Stomach (tissue), 9 donors: ENCODE measurements around the gene MCEMP1. TPM values are rescaled to one million over a fixed set of nuclear protein-coding genes. Genes with fewer than 3 reads are reported as not detected.

Experiments used
- DNase-seq, 2 donors: peaks; one replicate each; pipeline versions ENCODE4 v3.0.0 to v3.0.0-alpha.2; 2013 to 2019
- H3K27ac ChIP-seq, 5 donors: fragments of 200-600 bp in 4 of 5; sonication (generic) in 4 of 5; one replicate each; pipeline ENCODE4 v1.5.1; 2013 to 2019; ENCODE audit warnings: mild to moderate bottlenecking in 1 of 5, moderate library complexity in 1 of 5
- H3K27me3 ChIP-seq, 3 donors: fragments of 200-600 bp; sonication (generic); one replicate each; pipeline ENCODE4 v1.5.1; 2017 to 2019; ENCODE audit warnings: mixed run types in 1 of 3
- H3K36me3 ChIP-seq, 4 donors: fragments of 200-600 bp; sonication (generic); 1 replicate in 3 of 4; 2 replicates in 1 of 4; pipeline ENCODE4 v1.5.1; 2016 to 2019
- H3K4me1 ChIP-seq, 4 donors: fragments of 200-600 bp; sonication (generic); one replicate each; pipeline ENCODE4 v1.5.1; 2016 to 2019
- H3K4me3 ChIP-seq, 4 donors: fragments of 200-600 bp; sonication (generic) in 3 of 4; one replicate each; pipeline ENCODE4 v1.5.1; 2016 to 2019; ENCODE audit warnings: mild to moderate bottlenecking in 1 of 4
- H3K9me3 ChIP-seq, 4 donors: fragments of 200-600 bp; sonication (generic); one replicate each; pipeline ENCODE4 v1.5.1; 2016 to 2019
- EP300 ChIP-seq: sonication (generic); formaldehyde crosslinking; IDR thresholded peaks from one replicate; pipeline ENCODE4 v1.6.1; 2017; ENCODE audit warnings: antibody characterized with exemption
- POLR2A ChIP-seq, 4 donors: fragments of 450-650 bp; IDR thresholded peaks; one replicate each; pipeline ENCODE4 v1.6.1; 2016; ENCODE audit warnings: antibody characterized with exemption in 4 of 4, control low read depth in 2 of 4, mild to moderate bottlenecking in 1 of 4, moderate library complexity in 1 of 4
- POLR2AphosphoS5 ChIP-seq, 3 donors: sonication (generic); formaldehyde crosslinking; IDR thresholded peaks; one replicate each; pipeline ENCODE4 v1.6.1; 2016; ENCODE audit warnings: antibody characterized with exemption in 3 of 3
- WGBS, 5 donors: extraction: QIAGEN DNeasy Blood & Tissue Kit in 3 of 5; methylation state at CpG; one replicate each; pipeline versions ENCODE4 v1.1.5 to v1.1.7; 2013 to 2018; 5-methylcytosine and 5-hydroxymethylcytosine counted together
- intact Hi-C: fragments of 100-400 bp; cut with DNase I; formaldehyde crosslinking; loops from one replicate; pipeline ENCODE4 v1.15.1; 2023; ENCODE audit warnings: low total_unique reads
- polyA plus RNA-seq, 3 donors: library from polyadenylated mRNA; stranded (reverse); fragments of 200-250 nt; gene quantifications; one replicate each; pipeline ENCODE4 v1.2.3, GENCODE V29; 2013
- total RNA-seq, 5 donors: library from RNA; depleted of rRNA; stranded (reverse); fragments of >200 nt; gene quantifications; one replicate each; pipeline versions ENCODE4 v1.1.0 to v1.2.3, GENCODE V29; 2014 to 2016
- TF ChIP-seq, protein P1 (sequence below), 7 experiments: fragments of 450-650 bp in 4 of 7; fragments of 200-600 bp in 3 of 7; sonication (generic) in 3 of 7; IDR thresholded peaks; one replicate each; pipeline ENCODE4 v1.5.1; 2016 to 2019; ENCODE audit warnings: antibody characterized with exemption in 7 of 7, control low read depth in 2 of 7, mild to moderate bottlenecking in 1 of 7
- donor health status: healthy with polysubstance abuse.
- donor health status: Bipolar disorder and iron deficiency.
- donor health status: healthy.

Gene MCEMP1
- total and polyA plus RNA-seq, 8 donors: 0.37 to 9.1 (median 0.94) TPM; not detected in 2

DNA sequence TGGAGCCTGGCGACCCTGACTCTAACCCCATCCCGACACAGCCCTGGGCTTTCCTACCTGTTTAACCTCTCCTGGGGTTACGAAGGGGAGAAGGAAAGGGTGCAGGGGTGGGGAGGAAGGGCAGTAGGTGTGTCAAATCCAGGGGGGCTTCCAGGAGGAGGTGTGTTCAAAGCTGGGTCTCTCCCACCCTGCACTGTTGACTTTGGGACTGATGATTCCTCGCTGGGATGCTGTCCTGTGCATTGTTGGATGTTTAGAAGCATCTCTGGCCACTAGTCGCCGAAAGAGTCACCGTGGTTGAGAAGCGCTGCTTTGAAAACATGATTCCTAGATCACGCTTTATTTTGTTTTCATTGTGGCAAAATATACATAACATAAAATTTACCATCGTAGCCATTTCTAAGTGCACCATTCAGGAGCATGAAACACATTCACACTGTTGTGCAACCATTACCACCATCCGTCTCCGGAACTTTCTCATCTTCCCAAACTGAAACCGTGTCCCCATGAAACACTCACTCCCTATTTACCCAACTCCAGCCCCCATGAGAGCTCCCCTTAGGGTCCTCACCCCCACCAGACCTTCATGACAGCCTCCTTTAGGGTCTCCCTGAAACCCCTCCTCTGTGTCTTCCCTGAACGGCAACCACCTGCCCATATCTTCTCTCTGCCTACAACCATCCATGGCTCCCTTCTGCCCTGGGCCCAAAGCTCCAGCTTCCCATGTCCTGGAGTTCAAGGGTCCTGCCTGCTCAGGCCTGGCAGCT, 29.5 kb downstream of the MCEMP1 start:
- peaks cover 0 to 9% (median 0%) of the 10 kb centered on the region in 4 donors for H3K4me1 ChIP-seq
- DNase-seq: no peak
- WGBS, 5 donors: 67 to 75% (median 74%) methylated on average over 12 to 14 of the region's 14 CpGs
- no peak overlapping the region for H3K4me3 ChIP-seq
- H3K9me3 ChIP-seq: no peaks in the 10 kb centered on the region
- no peaks in the 10 kb centered on the region for H3K36me3 ChIP-seq
- H3K27ac ChIP-seq: peak overlapping the region in 2 of 5 donors; percentile 59 to 60
- peaks cover 0 to 42% (median 2%) of the 10 kb centered on the region in 3 donors for H3K27me3 ChIP-seq
- intact Hi-C loops: no loop called here
- no peak for TF ChIP-seq EP300
- TF ChIP-seq POLR2A (IDR thresholded peaks at IDR 0.05): no peak
- no peak for TF ChIP-seq POLR2AphosphoS5 (IDR thresholded peaks at IDR 0.05)
- TF ChIP-seq, protein P1, sequence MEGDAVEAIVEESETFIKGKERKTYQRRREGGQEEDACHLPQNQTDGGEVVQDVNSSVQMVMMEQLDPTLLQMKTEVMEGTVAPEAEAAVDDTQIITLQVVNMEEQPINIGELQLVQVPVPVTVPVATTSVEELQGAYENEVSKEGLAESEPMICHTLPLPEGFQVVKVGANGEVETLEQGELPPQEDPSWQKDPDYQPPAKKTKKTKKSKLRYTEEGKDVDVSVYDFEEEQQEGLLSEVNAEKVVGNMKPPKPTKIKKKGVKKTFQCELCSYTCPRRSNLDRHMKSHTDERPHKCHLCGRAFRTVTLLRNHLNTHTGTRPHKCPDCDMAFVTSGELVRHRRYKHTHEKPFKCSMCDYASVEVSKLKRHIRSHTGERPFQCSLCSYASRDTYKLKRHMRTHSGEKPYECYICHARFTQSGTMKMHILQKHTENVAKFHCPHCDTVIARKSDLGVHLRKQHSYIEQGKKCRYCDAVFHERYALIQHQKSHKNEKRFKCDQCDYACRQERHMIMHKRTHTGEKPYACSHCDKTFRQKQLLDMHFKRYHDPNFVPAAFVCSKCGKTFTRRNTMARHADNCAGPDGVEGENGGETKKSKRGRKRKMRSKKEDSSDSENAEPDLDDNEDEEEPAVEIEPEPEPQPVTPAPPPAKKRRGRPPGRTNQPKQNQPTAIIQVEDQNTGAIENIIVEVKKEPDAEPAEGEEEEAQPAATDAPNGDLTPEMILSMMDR (IDR thresholded peaks at IDR 0.05): no peak

- DNase-seq: no peak
- H3K27ac ChIP-seq: peak overlapping the region in 1 of 5 donors; percentile 59
Measured at GRCh38 chr19:7706955-7707456, 30.1 kb downstream of the MCEMP1 start.

GRCh38 chr19:7709932-7710460, 33.1 kb downstream of the MCEMP1 start:
- intact Hi-C loops: no loop called here
- Histone ChIP-seq H3K4me1 (peaks cover 0 to 9% (median 0%) of the 10 kb centered on the region in 4 donors), H3K4me3 (no peak overlapping the region), H3K9me3 (no peaks in the 10 kb centered on the region), H3K27ac (no peak overlapping the region), H3K27me3 (peaks cover 0 to 9% (median 0%) of the 10 kb centered on the region in 3 donors), H3K36me3 (no peaks in the 10 kb centered on the region)
- no peak for DNase-seq
- TF ChIP-seq POLR2A (IDR thresholded peaks at IDR 0.05): no peak
- no peak for TF ChIP-seq EP300
- TF ChIP-seq, protein P1 (IDR thresholded peaks at IDR 0.05): no peak
- no peak for TF ChIP-seq POLR2AphosphoS5 (IDR thresholded peaks at IDR 0.05)
- WGBS, 5 donors: 64 to 77% (median 76%) methylated on average over 8 to 10 of the region's 10 CpGs

More at GRCh38 chr19:7706955-7707456, 30.1 kb downstream of the MCEMP1 start:
- no peaks in the 10 kb centered on the region for H3K36me3 ChIP-seq
- no peaks in the 10 kb centered on the region for H3K9me3 ChIP-seq
- TF ChIP-seq POLR2AphosphoS5 (IDR thresholded peaks at IDR 0.05) (no peak), EP300 (no peak), POLR2A (IDR thresholded peaks at IDR 0.05) (no peak)
- TF ChIP-seq, protein P1 (IDR thresholded peaks at IDR 0.05): no peak
- 50 to 69% (median 61%) methylated on average over 8 of the region's 8 CpGs for WGBS, 5 donors
- H3K4me3 ChIP-seq: no peak overlapping the region
- intact Hi-C loops: no loop called here
- H3K4me1 ChIP-seq: peaks cover 0 to 9% (median 0%) of the 10 kb centered on the region in 4 donors
- H3K27me3 ChIP-seq: peaks cover 0 to 36% (median 2%) of the 10 kb centered on the region in 3 donors

- Histone ChIP-seq H3K4me1 (peaks cover 0 to 5% (median 0%) of the 10 kb centered on the region in 4 donors), H3K27me3 (peaks cover 0 to 4% (median 0%) of the 10 kb centered on the region in 3 donors), H3K27ac (no peak overlapping the region), H3K4me3 (no peak overlapping the region), H3K36me3 (no peaks in the 10 kb centered on the region), H3K9me3 (peaks cover 0 to 3% (median 0%) of the 10 kb centered on the region in 4 donors)
- WGBS, 5 donors: 67 to 83% (median 79%) methylated on average over 5 of the region's 5 CpGs
- TF ChIP-seq, protein P1 (IDR thresholded peaks at IDR 0.05): no peak
- TF ChIP-seq POLR2A (IDR thresholded peaks at IDR 0.05): no peak
- no peak for TF ChIP-seq EP300
- no peak for TF ChIP-seq POLR2AphosphoS5 (IDR thresholded peaks at IDR 0.05)
- DNase-seq: no peak
- intact Hi-C loops: no loop called here
Measured at GRCh38 chr19:7710616-7711015, 33.7 kb downstream of the MCEMP1 start.
